ENCODE measurements around the gene ETS1. TPM values are rescaled to one million over a fixed set of nuclear protein-coding genes. Genes with fewer than 3 reads are reported as not detected.

ETS1 gene
- total RNA-seq, 1 donor from 2014 or later, result 488 TPM

- intact Hi-C loops (cut with micrococcal nuclease), result no loop called here
Measured at GRCh38 chr11:128491195-128491936, 96.0 kb downstream of the ETS1 start.

- intact Hi-C loops (cut with micrococcal nuclease), result no loop called here
Measured at GRCh38 chr11:128490092-128490491, 97.3 kb downstream of the ETS1 start.

- intact Hi-C loops (cut with micrococcal nuclease), result loop anchor here (1.0 kb wide), 1 partner anchor 9 kb away; no protein-coding TSS in a partner anchor
Measured at GRCh38 chr11:128488471-128488870, 98.9 kb downstream of the ETS1 start.

- intact Hi-C loops (cut with micrococcal nuclease), result loop anchor here (1.0 kb wide), 1 partner anchor 9 kb away; no protein-coding TSS in a partner anchor
Measured at GRCh38 chr11:128487978-128488377, 99.4 kb downstream of the ETS1 start.

- intact Hi-C loops (cut with micrococcal nuclease), result no loop called here
Measured at GRCh38 chr11:128484172-128484571, 103.2 kb downstream of the ETS1 start.

- intact Hi-C loops (cut with micrococcal nuclease), result loop anchor here (1.0 to 2.0 kb wide), 3 partner anchors 10 to 193 kb away; no protein-coding TSS in a partner anchor
Measured at GRCh38 chr11:128483211-128483788, 104.1 kb downstream of the ETS1 start.

GRCh38 chr11:128482512-128483191, 104.7 kb downstream of the ETS1 start:
- intact Hi-C loops (cut with micrococcal nuclease), result loop anchor here (1.0 to 2.0 kb wide), 3 partner anchors 11 to 192 kb away; no protein-coding TSS in a partner anchor

- intact Hi-C loops (cut with micrococcal nuclease), result loop anchor here (2.0 kb wide), 1 partner anchor 25 kb away; no protein-coding TSS in a partner anchor
Measured at GRCh38 chr11:128482092-128482491, 105.3 kb downstream of the ETS1 start.

GRCh38 chr11:128481135-128481534, 106.2 kb downstream of the ETS1 start:
- intact Hi-C loops (cut with micrococcal nuclease), result no loop called here

GRCh38 chr11:128480665-128481064, 106.7 kb downstream of the ETS1 start:
- intact Hi-C loops (cut with micrococcal nuclease), result no loop called here

GRCh38 chr11:128480066-128480465, 107.3 kb downstream of the ETS1 start:
- intact Hi-C loops (cut with micrococcal nuclease), result no loop called here

- intact Hi-C loops (cut with micrococcal nuclease), result loop anchor here (5.0 kb wide), 1 partner anchor 213 kb away; the partner anchor contains the start of gene FLI1
Measured at GRCh38 chr11:128479144-128479543, 108.2 kb downstream of the ETS1 start.

GRCh38 chr11:128478305-128478704, 109.1 kb downstream of the ETS1 start:
- intact Hi-C loops (cut with micrococcal nuclease), result loop anchor here (5.0 kb wide), 1 partner anchor 214 kb away; the partner anchor contains the start of gene FLI1

GRCh38 chr11:128477811-128478210, 109.5 kb downstream of the ETS1 start:
- intact Hi-C loops (cut with micrococcal nuclease), result loop anchor here (2.0 to 5.0 kb wide), 3 partner anchors 17 to 439 kb away; partner anchors contain the start of gene FLI1

- intact Hi-C loops (cut with micrococcal nuclease), result loop anchor here (2.0 to 5.0 kb wide), 3 partner anchors 18 to 438 kb away; partner anchors contain the start of gene FLI1
Measured at GRCh38 chr11:128477278-128477677, 110.1 kb downstream of the ETS1 start.

- intact Hi-C loops (cut with micrococcal nuclease), result loop anchor here (1.0 to 5.0 kb wide), 6 partner anchors 18 to 438 kb away; partner anchors contain the start of gene FLI1
Measured at GRCh38 chr11:128476729-128477128, 110.6 kb downstream of the ETS1 start.

- intact Hi-C loops (cut with micrococcal nuclease), result loop anchor here (1.0 to 5.0 kb wide), 6 partner anchors 19 to 437 kb away; partner anchors contain the start of gene FLI1
Measured at GRCh38 chr11:128476049-128476448, 111.3 kb downstream of the ETS1 start.

GRCh38 chr11:128474036-128474874, 113.1 kb downstream of the ETS1 start:
- intact Hi-C loops (cut with micrococcal nuclease), result loop anchor here (5.0 kb wide), 2 partner anchors 33 to 132 kb away; no protein-coding TSS in a partner anchor

- intact Hi-C loops (cut with micrococcal nuclease), result loop anchor here (2.0 to 5.0 kb wide), 3 partner anchors 34 to 157 kb away; no protein-coding TSS in a partner anchor
Measured at GRCh38 chr11:128473636-128474035, 113.7 kb downstream of the ETS1 start.
